Type B pancreatic cell (in vitro differentiated cells): Measurements from ENCODE around the gene GABPB2. TPM values are rescaled to one million over a fixed set of nuclear protein-coding genes. Genes with fewer than 3 reads are reported as not detected.

ENCODE experiments used
- DNase-seq: peaks from one replicate; pipeline ENCODE4 v3.0.0; 2021; ENCODE audit warnings: mixed read lengths; ENCODE audit not compliant: unreplicated experiment; ENCODE audit errors: extremely low spot score
- H3K27ac Mint-ChIP-seq: 2 replicates; pipeline ENCODE4 v1.8.0; 2021; ENCODE audit warnings: mild to moderate bottlenecking, mixed read lengths
- H3K27me3 Mint-ChIP-seq: 2 replicates; pipeline ENCODE4 v1.8.0; 2021; ENCODE audit warnings: mixed read lengths
- H3K36me3 Mint-ChIP-seq: 2 replicates; pipeline ENCODE4 v1.8.0; 2021; ENCODE audit warnings: mixed read lengths
- H3K4me1 Mint-ChIP-seq: one replicate; pipeline ENCODE4 v1.8.0; 2021; ENCODE audit warnings: mixed read lengths; ENCODE audit not compliant: unreplicated experiment
- H3K4me3 Mint-ChIP-seq: 2 replicates; pipeline ENCODE4 v1.8.0; 2021; ENCODE audit warnings: mild to moderate bottlenecking, mixed read lengths
- H3K9me3 Mint-ChIP-seq: 2 replicates; pipeline ENCODE4 v1.8.0; 2021; ENCODE audit warnings: mixed read lengths
- CTCF ChIP-seq: fragments of 200-600 bp; sonication (generic); conservative IDR thresholded peaks from 2 replicates; pipeline ENCODE4 v1.5.0; 2021; ENCODE audit warnings: antibody characterized with exemption, mild to moderate bottlenecking
- long read RNA-seq: library from polyadenylated mRNA; unstranded; transcript quantifications from one replicate; pipeline ENCODE4 v2.0.0, GENCODE V29; 2020
- total RNA-seq: library from RNA; stranded (reverse); gene quantifications from 2 replicates; pipeline ENCODE4 v1.2.1, GENCODE V29; 2021; ENCODE audit warnings: low replicate concordance

Gene GABPB2
- total RNA-seq, result 13.6 and 14.3 TPM in 2 replicates
- long read RNA-seq, full-length matches to known transcripts, result 6 of 21 reads
- long read RNA-seq, partial matches to known transcripts, result 1 of 21 reads
- long read RNA-seq, other reads (novel, unspliced or antisense), result 14 of 21 reads

GRCh38 chr1:151070474-151071276, at the start of gene GABPB2:
TSS of gene GABPB2 (plus strand) at chr1:151070761. CDS start at chr1:151088190, 17,429 bp downstream.
- peak; percentile 92 for DNase-seq
- H3K36me3 Mint-ChIP-seq, result peaks cover 7% of the 10 kb centered on the region
- H3K4me3 Mint-ChIP-seq, result peak within 1 kb of the TSS; percentile 100
- TF ChIP-seq CTCF, result peak; percentile 98
- H3K27me3 Mint-ChIP-seq, result no peaks in the 10 kb centered on the region
- H3K27ac Mint-ChIP-seq, result peak within 1 kb of the TSS; percentile 99
- H3K4me1 Mint-ChIP-seq, result peaks cover 14% of the 10 kb centered on the region
- H3K9me3 Mint-ChIP-seq, result no peaks in the 10 kb centered on the region

- H3K27me3 Mint-ChIP-seq, result no peaks in the 10 kb centered on the region
- peak; percentile 77 for TF ChIP-seq CTCF
- H3K36me3 Mint-ChIP-seq, result peaks cover 24% of the 10 kb centered on the region
- H3K4me3 Mint-ChIP-seq, result no peak overlapping the region
- H3K4me1 Mint-ChIP-seq, result peaks cover 4% of the 10 kb centered on the region
- no peaks in the 10 kb centered on the region for H3K9me3 Mint-ChIP-seq
- H3K27ac Mint-ChIP-seq, result peak overlapping the region; percentile 29
- peak; percentile 79 for DNase-seq
Observed at GRCh38 chr1:151024540-151025146, 45.9 kb upstream of the GABPB2 start.

GRCh38 chr1:151026460-151026859, 44.1 kb upstream of the GABPB2 start:
- Mint-ChIP-seq H3K4me1 (peaks cover 4% of the 10 kb centered on the region), H3K9me3 (no peaks in the 10 kb centered on the region), H3K27ac (no peak overlapping the region), H3K36me3 (peaks cover 26% of the 10 kb centered on the region), H3K4me3 (no peak overlapping the region), H3K27me3 (no peaks in the 10 kb centered on the region)
- TF ChIP-seq CTCF, result no peak
- DNase-seq, result no peak

- Mint-ChIP-seq H3K4me1 (peaks cover 5% of the 10 kb centered on the region), H3K27ac (no peak overlapping the region), H3K27me3 (no peaks in the 10 kb centered on the region), H3K36me3 (peaks cover 35% of the 10 kb centered on the region), H3K4me3 (no peak overlapping the region), H3K9me3 (peaks cover 4% of the 10 kb centered on the region)
- TF ChIP-seq CTCF, result no peak
- no peak for DNase-seq
Observed at GRCh38 chr1:151032164-151032563, 38.4 kb upstream of the GABPB2 start.

- Mint-ChIP-seq H3K9me3 (peaks cover 4% of the 10 kb centered on the region), H3K4me3 (no peak overlapping the region), H3K4me1 (peaks cover 5% of the 10 kb centered on the region), H3K36me3 (peaks cover 34% of the 10 kb centered on the region), H3K27ac (peak overlapping the region; percentile 97), H3K27me3 (no peaks in the 10 kb centered on the region)
- no peak for TF ChIP-seq CTCF
- DNase-seq, result no peak
Observed at GRCh38 chr1:151035167-151035566, 35.4 kb upstream of the GABPB2 start.
